Breast epithelium (tissue), 3 donors: Measurements from ENCODE around the gene CNP.
A peak's percentile ranks its signal among the peaks of the same experiment; 100 is the strongest.

Source experiments
- POLR2A ChIP-seq: fragments of 450-650 bp; IDR thresholded peaks from one replicate; pipeline ENCODE4 v1.6.1; 2016; ENCODE audit warnings: antibody characterized with exemption, mild to moderate bottlenecking, moderate library complexity
- POLR2AphosphoS5 ChIP-seq, 3 donors: sonication (generic); formaldehyde crosslinking; IDR thresholded peaks; one replicate each; pipeline ENCODE4 v1.6.1; 2017; ENCODE audit warnings: antibody characterized with exemption in 3 of 3

- TF ChIP-seq POLR2A: no peak
- TF ChIP-seq POLR2AphosphoS5 (IDR thresholded peaks at IDR 0.05): peak in 1 of 3 donors; percentile 28
Measured at GRCh38 chr17:41962768-41963434, 3.7 kb upstream of the CNP start.
